Lower leg skin (tissue), 3 donors: ENCODE data around the gene NFIX.

ENCODE experiments used
- POLR2A ChIP-seq, 2 donors: fragments of 450-650 bp; IDR thresholded peaks; one replicate each; pipeline ENCODE4 v1.6.1; 2016 to 2017; ENCODE audit warnings: antibody characterized with exemption in 2 of 2, mild to moderate bottlenecking in 1 of 2, moderate library complexity in 1 of 2
- TF ChIP-seq, protein P1 (sequence below), 3 donors: fragments of 450-650 bp; IDR thresholded peaks; one replicate each; pipeline ENCODE4 v1.5.1; 2016; ENCODE audit warnings: antibody characterized with exemption in 3 of 3, mild to moderate bottlenecking in 3 of 3, moderate library complexity in 2 of 3

DNA sequence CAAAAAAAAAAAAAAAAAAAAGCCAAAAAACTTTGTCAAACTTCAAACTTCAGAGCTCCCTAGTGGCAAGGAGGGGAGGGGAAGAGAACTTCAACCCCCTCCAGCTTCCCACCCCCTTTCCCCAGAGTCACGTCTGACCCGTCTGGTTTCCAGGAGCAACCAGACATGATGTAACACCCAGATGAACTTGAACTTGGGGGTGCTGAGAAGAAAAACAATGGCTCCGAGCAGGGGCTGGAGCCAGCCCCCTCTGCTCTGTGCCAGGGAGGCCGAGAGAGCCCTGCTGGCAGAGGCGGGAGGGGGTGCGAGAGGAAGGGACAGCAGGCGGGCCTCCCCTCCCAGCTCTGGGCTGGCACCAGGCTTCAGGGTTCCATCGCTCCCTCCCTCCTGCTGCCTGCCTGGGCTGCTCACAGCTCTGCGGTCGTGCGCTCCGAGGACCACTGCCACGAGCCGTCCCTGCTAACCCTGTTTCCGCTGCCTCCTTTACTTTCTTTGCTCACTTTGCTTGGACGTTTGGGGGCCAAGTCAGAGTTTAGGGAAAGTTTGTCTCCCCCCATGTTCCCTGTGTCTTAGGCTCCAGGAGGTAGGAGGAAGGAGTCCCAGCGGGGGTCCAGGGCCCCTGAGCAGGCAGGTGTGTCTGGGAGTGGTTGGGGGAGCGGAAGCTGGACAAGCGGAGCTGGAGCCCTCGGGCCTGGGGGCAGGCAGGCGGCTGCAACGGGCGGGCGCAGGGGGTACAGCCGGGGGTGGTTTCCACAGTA, 96.3 kb downstream of the NFIX start:
- TF ChIP-seq, protein P1, sequence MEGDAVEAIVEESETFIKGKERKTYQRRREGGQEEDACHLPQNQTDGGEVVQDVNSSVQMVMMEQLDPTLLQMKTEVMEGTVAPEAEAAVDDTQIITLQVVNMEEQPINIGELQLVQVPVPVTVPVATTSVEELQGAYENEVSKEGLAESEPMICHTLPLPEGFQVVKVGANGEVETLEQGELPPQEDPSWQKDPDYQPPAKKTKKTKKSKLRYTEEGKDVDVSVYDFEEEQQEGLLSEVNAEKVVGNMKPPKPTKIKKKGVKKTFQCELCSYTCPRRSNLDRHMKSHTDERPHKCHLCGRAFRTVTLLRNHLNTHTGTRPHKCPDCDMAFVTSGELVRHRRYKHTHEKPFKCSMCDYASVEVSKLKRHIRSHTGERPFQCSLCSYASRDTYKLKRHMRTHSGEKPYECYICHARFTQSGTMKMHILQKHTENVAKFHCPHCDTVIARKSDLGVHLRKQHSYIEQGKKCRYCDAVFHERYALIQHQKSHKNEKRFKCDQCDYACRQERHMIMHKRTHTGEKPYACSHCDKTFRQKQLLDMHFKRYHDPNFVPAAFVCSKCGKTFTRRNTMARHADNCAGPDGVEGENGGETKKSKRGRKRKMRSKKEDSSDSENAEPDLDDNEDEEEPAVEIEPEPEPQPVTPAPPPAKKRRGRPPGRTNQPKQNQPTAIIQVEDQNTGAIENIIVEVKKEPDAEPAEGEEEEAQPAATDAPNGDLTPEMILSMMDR (IDR thresholded peaks at IDR 0.05): no peak
- TF ChIP-seq POLR2A (IDR thresholded peaks at IDR 0.05): no peak
